KMS-11 (cell line): Measurements from ENCODE around the gene TRAPPC8.

Experiments
- H2AFZ ChIP-seq: fragments of 200-600 bp; sonication (generic); 2 replicates; pipeline ENCODE4 v1.6.1; 2016; ENCODE audit warnings: antibody characterized with exemption, mixed run types, low read depth
- H3K27ac ChIP-seq: fragments of 200-600 bp; sonication (generic); 2 replicates; pipeline ENCODE4 v1.6.1; 2016; ENCODE audit warnings: mild to moderate bottlenecking, mixed run types
- H3K27me3 ChIP-seq: fragments of 200-600 bp; sonication (generic); 2 replicates; pipeline ENCODE4 v1.6.1; 2017; ENCODE audit warnings: mild to moderate bottlenecking, low read depth, mixed run types, moderate library complexity; ENCODE audit not compliant: insufficient read depth
- H3K36me3 ChIP-seq: fragments of 200-600 bp; sonication (generic); 2 replicates; pipeline ENCODE4 v1.6.1; 2017; ENCODE audit warnings: mild to moderate bottlenecking, mixed run types; ENCODE audit not compliant: insufficient read depth
- H3K4me1 ChIP-seq: fragments of 200-600 bp; sonication (generic); 2 replicates; pipeline ENCODE4 v1.6.1; 2016; ENCODE audit warnings: mild to moderate bottlenecking, low read depth, mixed run types; ENCODE audit not compliant: poor library complexity, severe bottlenecking
- H3K4me2 ChIP-seq: fragments of 200-600 bp; sonication (generic); 2 replicates; pipeline ENCODE4 v1.7.0; 2016; ENCODE audit warnings: mild to moderate bottlenecking, mixed run types
- H3K4me3 ChIP-seq: fragments of 200-600 bp; sonication (generic); IDR thresholded peaks from 2 replicates; pipeline ENCODE4 v1.6.1; 2017; ENCODE audit warnings: low read depth, low read length, mixed read lengths; ENCODE audit not compliant: insufficient read depth
- H3K79me2 ChIP-seq: fragments of 200-600 bp; sonication (generic); 2 replicates; pipeline ENCODE4 v1.6.1; 2016; ENCODE audit warnings: low read depth, mixed run types; ENCODE audit not compliant: insufficient read depth
- H3K9ac ChIP-seq: fragments of 200-600 bp; sonication (generic); 2 replicates; pipeline ENCODE4 v1.6.1; 2016; ENCODE audit warnings: mild to moderate bottlenecking, mixed run types
- H4K20me1 ChIP-seq: fragments of 200-600 bp; sonication (generic); 2 replicates; pipeline ENCODE4 v1.6.1; 2016; ENCODE audit warnings: mild to moderate bottlenecking, mixed run types; ENCODE audit not compliant: insufficient read depth
- TF ChIP-seq, protein P1 (sequence below): fragments of 200-600 bp; sonication (generic); conservative IDR thresholded peaks from 2 replicates; pipeline ENCODE4 v1.6.1; 2017; ENCODE audit warnings: low read depth, mild to moderate bottlenecking, antibody characterized with exemption, low read length, moderate library complexity, mixed read lengths

Gene TRAPPC8

DNA sequence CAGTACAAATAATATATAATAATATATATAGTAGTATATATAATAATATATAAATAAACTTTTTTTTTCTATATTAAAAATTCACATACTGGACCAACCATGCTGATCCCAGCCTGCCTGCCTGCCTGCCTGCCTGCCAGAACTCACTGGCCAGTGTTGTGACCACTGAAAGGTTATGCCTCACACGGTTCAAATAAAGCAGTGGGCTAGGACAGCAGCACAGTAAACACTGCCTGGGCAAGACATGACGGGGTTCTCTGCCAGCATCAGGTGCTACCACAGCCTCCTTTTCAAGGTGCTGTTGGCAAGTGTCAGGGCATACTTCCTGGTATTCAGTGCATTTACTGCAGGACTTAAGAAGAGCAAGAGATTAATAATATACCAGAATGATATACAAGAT, 67.6 kb downstream of the TRAPPC8 start:
- Histone ChIP-seq H3K36me3 (no peaks in the 10 kb centered on the region), H3K4me1 (no peaks in the 10 kb centered on the region), H2AFZ (no peak overlapping the region), H3K27ac (no peak overlapping the region), H3K9ac (no peak overlapping the region), H3K4me3 (no peak overlapping the region), H4K20me1 (no peaks in the 10 kb centered on the region), H3K79me2 (no peaks in the 10 kb centered on the region), H3K27me3 (no peaks in the 10 kb centered on the region), H3K4me2 (no peak overlapping the region)
- TF ChIP-seq, protein P1, sequence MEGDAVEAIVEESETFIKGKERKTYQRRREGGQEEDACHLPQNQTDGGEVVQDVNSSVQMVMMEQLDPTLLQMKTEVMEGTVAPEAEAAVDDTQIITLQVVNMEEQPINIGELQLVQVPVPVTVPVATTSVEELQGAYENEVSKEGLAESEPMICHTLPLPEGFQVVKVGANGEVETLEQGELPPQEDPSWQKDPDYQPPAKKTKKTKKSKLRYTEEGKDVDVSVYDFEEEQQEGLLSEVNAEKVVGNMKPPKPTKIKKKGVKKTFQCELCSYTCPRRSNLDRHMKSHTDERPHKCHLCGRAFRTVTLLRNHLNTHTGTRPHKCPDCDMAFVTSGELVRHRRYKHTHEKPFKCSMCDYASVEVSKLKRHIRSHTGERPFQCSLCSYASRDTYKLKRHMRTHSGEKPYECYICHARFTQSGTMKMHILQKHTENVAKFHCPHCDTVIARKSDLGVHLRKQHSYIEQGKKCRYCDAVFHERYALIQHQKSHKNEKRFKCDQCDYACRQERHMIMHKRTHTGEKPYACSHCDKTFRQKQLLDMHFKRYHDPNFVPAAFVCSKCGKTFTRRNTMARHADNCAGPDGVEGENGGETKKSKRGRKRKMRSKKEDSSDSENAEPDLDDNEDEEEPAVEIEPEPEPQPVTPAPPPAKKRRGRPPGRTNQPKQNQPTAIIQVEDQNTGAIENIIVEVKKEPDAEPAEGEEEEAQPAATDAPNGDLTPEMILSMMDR = no peak

DNA sequence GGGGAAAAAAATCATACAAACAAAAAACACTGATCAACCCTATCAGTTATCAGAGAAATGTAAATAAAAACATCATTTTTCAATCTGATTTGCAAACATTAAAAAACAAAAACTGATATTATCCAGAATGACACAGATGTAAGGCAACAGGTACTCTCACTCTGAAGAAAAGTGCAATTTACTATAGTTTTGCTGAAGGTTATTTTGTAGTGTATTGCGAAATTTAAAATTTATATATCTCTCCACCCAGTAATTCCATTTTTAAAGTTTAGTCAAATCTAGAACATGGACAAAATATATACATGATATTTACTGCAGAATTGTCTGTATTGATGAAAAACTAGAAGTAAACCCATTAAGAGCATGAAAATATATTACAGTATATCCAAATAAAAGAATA, 79.8 kb downstream of the TRAPPC8 start:
- Histone ChIP-seq H4K20me1 (no peaks in the 10 kb centered on the region), H3K4me3 (no peak overlapping the region), H3K27ac (no peak overlapping the region), H3K4me1 (no peaks in the 10 kb centered on the region), H3K79me2 (no peaks in the 10 kb centered on the region), H3K36me3 (no peaks in the 10 kb centered on the region), H3K4me2 (no peak overlapping the region), H3K27me3 (no peaks in the 10 kb centered on the region), H2AFZ (no peak overlapping the region), H3K9ac (no peak overlapping the region)
- TF ChIP-seq, protein P1 = no peak

DNA sequence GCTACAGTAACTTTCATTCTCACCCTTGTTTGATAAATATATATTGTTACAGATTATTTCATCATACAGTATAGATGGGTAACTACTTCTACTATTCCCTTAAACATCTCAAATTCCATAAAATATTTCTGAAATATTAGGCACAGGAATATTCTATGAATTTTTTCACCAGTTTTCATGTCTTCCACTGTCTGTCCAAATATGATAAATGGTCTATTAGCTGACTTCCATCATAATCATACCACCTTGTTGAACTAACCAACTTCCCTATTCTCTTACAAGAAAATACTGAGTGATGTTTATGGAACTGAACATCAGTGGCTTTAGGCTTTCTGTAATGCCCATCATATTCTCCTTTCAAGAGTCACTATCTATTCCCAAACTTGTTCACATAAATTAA, 82.4 kb downstream of the TRAPPC8 start:
- TF ChIP-seq, protein P1 = no peak
- Histone ChIP-seq H4K20me1 (no peaks in the 10 kb centered on the region), H2AFZ (no peak overlapping the region), H3K4me3 (no peak overlapping the region), H3K27ac (no peak overlapping the region), H3K4me2 (no peak overlapping the region), H3K4me1 (no peaks in the 10 kb centered on the region), H3K9ac (no peak overlapping the region), H3K79me2 (no peaks in the 10 kb centered on the region), H3K36me3 (no peaks in the 10 kb centered on the region), H3K27me3 (no peaks in the 10 kb centered on the region)

DNA sequence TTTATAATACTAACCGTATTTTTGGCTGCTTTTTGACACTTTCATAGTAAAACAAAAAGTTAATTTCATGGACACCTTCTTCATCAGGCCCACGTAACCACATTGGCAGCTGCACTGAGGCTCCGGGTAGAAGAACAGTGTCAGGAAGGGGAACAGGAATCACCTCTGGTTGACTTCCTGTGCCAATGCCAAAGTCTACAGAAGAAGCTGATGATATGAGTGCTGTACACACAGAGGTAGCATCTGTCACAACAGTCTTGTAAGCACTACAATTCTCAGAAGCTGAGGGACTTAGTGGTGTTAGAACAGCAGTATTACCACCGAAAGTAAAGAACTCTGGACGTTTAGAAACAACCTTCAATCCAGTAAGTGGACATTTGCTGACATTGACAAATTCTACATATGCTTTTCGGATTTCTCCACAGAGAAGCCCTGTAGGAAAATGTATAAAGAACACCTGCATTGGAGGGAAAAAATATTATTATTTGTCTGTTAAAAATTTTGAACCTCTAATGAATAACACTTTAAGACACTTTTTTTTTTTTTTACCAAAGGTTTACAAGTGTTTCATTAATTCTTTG, 85.3 kb downstream of the TRAPPC8 start:
- no peak overlapping the region for H3K27ac ChIP-seq

More for the DNA sequence above, 85.3 kb downstream of the TRAPPC8 start:
- no peak overlapping the region for H2AFZ ChIP-seq
- H3K4me1 ChIP-seq = no peaks in the 10 kb centered on the region
- no peaks in the 10 kb centered on the region for H3K27me3 ChIP-seq
- no peaks in the 10 kb centered on the region for H4K20me1 ChIP-seq
- TF ChIP-seq, protein P1 = no peak
- H3K9ac ChIP-seq = no peak overlapping the region
- no peak overlapping the region for H3K4me2 ChIP-seq
- H3K79me2 ChIP-seq = no peaks in the 10 kb centered on the region
- H3K36me3 ChIP-seq = peaks cover 4% of the 10 kb centered on the region; the same call in 1 of the 2 replicates
- H3K4me3 ChIP-seq = no peak overlapping the region
